HFF-Myc (cell line): Measurements from ENCODE around the gene LRMDA.

Source experiments
- DNase-seq: peaks from one replicate; pipeline ENCODE4 v3.0.0-alpha.2; 2011; ENCODE audit warnings: low read depth; ENCODE audit errors: extremely low read depth
- H3K4me3 ChIP-seq: replicated peaks from 2 replicates; pipeline ENCODE4 v1.5.1; 2011; ENCODE audit warnings: low read depth, mild to moderate bottlenecking, control low read depth, low read length
- CTCF ChIP-seq: IDR thresholded peaks from 2 replicates; pipeline ENCODE4 v1.5.1; 2012; ENCODE audit warnings: mild to moderate bottlenecking, low read depth, low read length, control low read depth; ENCODE audit errors: missing control alignments

Gene LRMDA

GRCh38 chr10:75431180-75432111 is at the start of gene LRMDA:
Gene LRMDA, plus strand, starts transcription at chr10:75431624.
- no peak for DNase-seq
- no peak for TF ChIP-seq CTCF
- H3K4me3 ChIP-seq = no peak within 1 kb of the TSS; the same call in 1 of the 2 replicates

GRCh38 chr10:75386128-75386527 is 45.3 kb upstream of the LRMDA start:
- no peak for DNase-seq
- H3K4me3 ChIP-seq = no peak overlapping the region
- no peak for TF ChIP-seq CTCF

GRCh38 chr10:75388082-75388481 is 43.3 kb upstream of the LRMDA start:
- H3K4me3 ChIP-seq = no peak overlapping the region
- TF ChIP-seq CTCF = no peak
- no peak for DNase-seq

GRCh38 chr10:75390178-75390577 is 41.2 kb upstream of the LRMDA start:
- DNase-seq = no peak
- no peak overlapping the region for H3K4me3 ChIP-seq
- TF ChIP-seq CTCF = no peak

GRCh38 chr10:75392271-75392670 is 39.2 kb upstream of the LRMDA start:
- DNase-seq = no peak
- no peak for TF ChIP-seq CTCF
- H3K4me3 ChIP-seq = no peak overlapping the region

DNA sequence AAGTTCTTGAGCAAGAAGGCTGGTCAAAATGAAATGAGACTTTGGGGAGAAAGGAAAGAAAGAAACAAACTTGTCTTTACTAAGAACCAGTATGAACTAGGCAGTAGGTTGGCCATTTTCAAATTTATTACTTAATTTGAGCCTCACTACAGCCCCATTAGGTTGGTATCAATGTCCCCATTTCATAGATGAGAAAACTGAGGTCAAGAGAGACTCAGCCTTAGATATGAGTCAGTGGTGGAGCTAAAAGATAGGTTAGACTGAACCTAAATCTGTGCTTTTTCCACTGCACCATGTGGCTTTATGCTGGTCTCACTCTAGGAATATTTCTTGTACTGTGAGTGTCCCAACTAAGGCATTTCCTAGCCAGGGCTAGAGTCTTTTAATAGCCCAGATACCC is 38.7 kb upstream of the LRMDA start:
- H3K4me3 ChIP-seq = no peak overlapping the region
- DNase-seq = no peak
- TF ChIP-seq CTCF = no peak
